ENCODE data around the gene DGKQ. TPM values are rescaled to one million over a fixed set of nuclear protein-coding genes. Genes with fewer than 3 reads are reported as not detected.

Gene DGKQ
- polyA plus RNA-seq, 1 of the 3 experiments (the other 2 are of a cell fraction): 10.9 TPM

GRCh38 chr4:1015746-1016145 is 42.4 kb upstream of the DGKQ start:
- Histone ChIP-seq H3K79me2 (ENCODE audit: insufficient read depth) (no peaks in the 10 kb centered on the region), H3K4me3 (ENCODE audit: low read depth in 2 of 2, low read length in 1 of 2) (no peak overlapping the region), H4K20me1 (ENCODE audit: insufficient read depth) (peaks cover 23% of the 10 kb centered on the region; the same call in 1 of the 2 replicates), H3K9me3 (no peaks in the 10 kb centered on the region), H3K4me1 (ENCODE audit: control insufficient read depth in 1 of 2, insufficient read depth in 2 of 2, low read depth in 1 of 2, low read length in 1 of 2) (peaks cover 0 to 1% of the 10 kb centered on the region in 2 experiments; a peak in 1 of 4 replicates), H3K9ac (no peak overlapping the region), H3K27me3 (ENCODE audit: insufficient read depth) (peaks cover 4% of the 10 kb centered on the region), H3K27ac (ENCODE audit: low read depth in 2 of 2, low read length in 1 of 2) (no peak overlapping the region), H3F3A (replicated peaks; ENCODE audit: insufficient read depth) (peaks cover 5% of the 10 kb centered on the region), H3K4me2 (no peak overlapping the region), H2AFZ (ENCODE audit: low read depth) (no peak overlapping the region), H3K9me2 (no peaks in the 10 kb centered on the region), H3K36me3 (replicated peaks in 1 of 2; ENCODE audit: control insufficient read depth in 1 of 2, insufficient read depth in 2 of 2, low read length in 1 of 2) (no peaks in the 10 kb centered on the region)
- no peak for DNase-seq
- TF ChIP-seq PBX3 (IDR thresholded peaks at IDR 0.05): no peak
- TF ChIP-seq POLR2AphosphoS5 (IDR thresholded peaks at IDR 0.05; ENCODE audit: low read depth, low read length): no peak
- TF ChIP-seq FOSL2 (IDR thresholded peaks at IDR 0.05; ENCODE audit: borderline replicate concordance, low read depth): no peak
- TF ChIP-seq NFIC (IDR thresholded peaks at IDR 0.05; ENCODE audit: borderline replicate concordance): no peak
- no peak for TF ChIP-seq SMC3 (IDR thresholded peaks at IDR 0.05; ENCODE audit: low read depth, low read length)
- TF ChIP-seq RXRA (IDR thresholded peaks at IDR 0.05; ENCODE audit: borderline replicate concordance, low read depth): no peak
- no peak for TF ChIP-seq RFX5 (IDR thresholded peaks at IDR 0.05; ENCODE audit: low read length)
- no peak for TF ChIP-seq MAX (IDR thresholded peaks at IDR 0.05; ENCODE audit: low read depth)
- TF ChIP-seq ELF1 (IDR thresholded peaks at IDR 0.05): no peak
- POLR2A ChIA-PET: no interaction called here
- CTCF ChIA-PET: no interaction called here
- 53% methylated on average over 3 of the region's 10 CpGs for WGBS (ENCODE audit: low lambda C conversion rate)

- Histone ChIP-seq H3K4me3 (ENCODE audit: low read depth in 2 of 2, low read length in 1 of 2) (no peak overlapping the region), H3K9me3 (no peaks in the 10 kb centered on the region), H3K9me2 (no peaks in the 10 kb centered on the region), H3K27me3 (ENCODE audit: insufficient read depth) (peaks cover 9% of the 10 kb centered on the region), H3K36me3 (replicated peaks in 1 of 2; ENCODE audit: control insufficient read depth in 1 of 2, insufficient read depth in 2 of 2, low read length in 1 of 2) (no peaks in the 10 kb centered on the region), H2AFZ (ENCODE audit: low read depth) (no peak overlapping the region), H3K9ac (no peak overlapping the region), H3F3A (replicated peaks; ENCODE audit: insufficient read depth) (peaks cover 11% of the 10 kb centered on the region), H3K4me1 (ENCODE audit: control insufficient read depth in 1 of 2, insufficient read depth in 2 of 2, low read depth in 1 of 2, low read length in 1 of 2) (peaks cover 0 to 6% of the 10 kb centered on the region in 2 experiments; a peak in 1 of 4 replicates), H3K27ac (ENCODE audit: low read depth in 2 of 2, low read length in 1 of 2) (no peak overlapping the region), H3K4me2 (no peak overlapping the region), H3K79me2 (ENCODE audit: insufficient read depth) (no peaks in the 10 kb centered on the region), H4K20me1 (ENCODE audit: insufficient read depth) (peaks cover 27% of the 10 kb centered on the region; the same call in 1 of the 2 replicates)
- no peak for TF ChIP-seq SMC3 (IDR thresholded peaks at IDR 0.05; ENCODE audit: low read depth, low read length)
- TF ChIP-seq FOSL2 (IDR thresholded peaks at IDR 0.05; ENCODE audit: borderline replicate concordance, low read depth): no peak
- TF ChIP-seq MEF2A (IDR thresholded peaks at IDR 0.05; ENCODE audit: borderline replicate concordance, low read depth): no peak
- TF ChIP-seq MXI1 (IDR thresholded peaks at IDR 0.05; ENCODE audit: low read depth, low read length): no peak
- no peak for TF ChIP-seq TAF1 (IDR thresholded peaks at IDR 0.05; ENCODE audit: borderline replicate concordance, low read depth, low read length)
- TF ChIP-seq YY1 (IDR thresholded peaks at IDR 0.05; ENCODE audit: low read depth): no peak
- no peak for TF ChIP-seq EP300 (IDR thresholded peaks at IDR 0.05; ENCODE audit: borderline replicate concordance in 1 of 2, low read depth in 1 of 2, low read length in 1 of 2)
- TF ChIP-seq NRF1 (IDR thresholded peaks at IDR 0.05; ENCODE audit: low read depth, low read length): no peak
- no peak for DNase-seq
- ChIA-PET POLR2A (no interaction called here), CTCF (no interaction called here)
- WGBS (ENCODE audit: low lambda C conversion rate): 93% methylated on average over 3 of the region's 8 CpGs
Observed at GRCh38 chr4:1015179-1015578, 41.8 kb upstream of the DGKQ start.
